Tongue (tissue), 2 donors: ENCODE data around the gene APBA1. TPM values are rescaled to one million over a fixed set of nuclear protein-coding genes. Genes with fewer than 3 reads are reported as not detected.

Source experiments
- DNase-seq: peaks from one replicate; pipeline ENCODE4 v3.0.0-alpha.2; 2015
- total RNA-seq: library from RNA; depleted of rRNA; stranded (reverse); fragments of >200 nt; gene quantifications from one replicate; pipeline ENCODE4 v1.2.3, GENCODE V29; 2014

APBA1 gene
- total RNA-seq, 1 donor from 2014 or later = 7.7 TPM

- DNase-seq = no peak
These were observed 152.5 kb downstream of the APBA1 start for GRCh38 chr9:69519470-69520240.

- no peak for DNase-seq
These were observed 155.5 kb downstream of the APBA1 start for GRCh38 chr9:69516353-69517322.

GRCh38 chr9:69515810-69516209 is 156.4 kb downstream of the APBA1 start:
- DNase-seq = no peak

- DNase-seq = no peak
These were observed 158.9 kb downstream of the APBA1 start for GRCh38 chr9:69513141-69513820.

GRCh38 chr9:69504058-69504457 is 168.1 kb downstream of the APBA1 start:
- no peak for DNase-seq

- DNase-seq = no peak
These were observed 169.4 kb downstream of the APBA1 start for GRCh38 chr9:69502671-69503301.

GRCh38 chr9:69500896-69501295 is 171.3 kb downstream of the APBA1 start:
- DNase-seq = peak; percentile 35

- DNase-seq = no peak
These were observed 172.2 kb downstream of the APBA1 start for GRCh38 chr9:69499959-69500358.

GRCh38 chr9:69499407-69499806 is 172.8 kb downstream of the APBA1 start:
- DNase-seq = no peak

- no peak for DNase-seq
These were observed 173.7 kb downstream of the APBA1 start for GRCh38 chr9:69498470-69498869.

- no peak for DNase-seq
These were observed 174.4 kb downstream of the APBA1 start for GRCh38 chr9:69497816-69498215.

- no peak for DNase-seq
These were observed 175.2 kb downstream of the APBA1 start for GRCh38 chr9:69496846-69497450.

- no peak for DNase-seq
These were observed 176.9 kb downstream of the APBA1 start for GRCh38 chr9:69495296-69495695.

- DNase-seq = no peak
These were observed 177.4 kb downstream of the APBA1 start for GRCh38 chr9:69494763-69495162.

GRCh38 chr9:69494208-69494607 is 178.0 kb downstream of the APBA1 start:
- no peak for DNase-seq

GRCh38 chr9:69486498-69486897 is 185.7 kb downstream of the APBA1 start:
- DNase-seq = no peak

- DNase-seq = no peak
These were observed 186.7 kb downstream of the APBA1 start for GRCh38 chr9:69485466-69485865.

- no peak for DNase-seq
These were observed 188.2 kb downstream of the APBA1 start for GRCh38 chr9:69483886-69484422.

- no peak for DNase-seq
These were observed 195.4 kb downstream of the APBA1 start for GRCh38 chr9:69476797-69477196.

- DNase-seq = peak; percentile 29
These were observed 196.2 kb downstream of the APBA1 start for GRCh38 chr9:69476016-69476415.

- no peak for DNase-seq
These were observed 197.3 kb downstream of the APBA1 start for GRCh38 chr9:69474821-69475220.
